ENCODE measurements around the gene CLHC1.

Gene CLHC1

DNA sequence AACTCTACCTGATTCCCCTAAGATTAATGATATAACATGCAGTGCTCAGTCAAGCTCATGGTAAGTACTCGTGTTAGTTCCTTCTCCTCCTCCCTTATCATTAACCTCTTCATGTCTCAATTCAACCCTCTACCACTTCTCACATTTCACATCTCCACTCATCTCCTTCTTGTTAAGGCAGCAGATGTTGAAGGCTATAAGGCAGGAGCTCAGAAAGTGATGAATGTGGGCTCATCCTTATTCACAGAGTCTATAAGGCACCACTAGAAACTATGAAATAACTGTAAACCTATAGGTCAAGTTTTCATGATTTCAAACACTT, 56.0 kb downstream of the CLHC1 start:
- H3K9me2 ChIP-seq (replicated peaks; ENCODE audit: insufficient read depth, low read length): no peaks in the 10 kb centered on the region
- no peaks in the 10 kb centered on the region for H3K79me2 ChIP-seq (ENCODE audit: low read length)
- no peak overlapping the region for H3K4me3 ChIP-seq (ENCODE audit: low read length)
- H2AFZ ChIP-seq (ENCODE audit: low read length): no peak overlapping the region
- no peak overlapping the region for H3K4me2 ChIP-seq (ENCODE audit: low read depth, low read length)
- TF ChIP-seq, protein P1, sequence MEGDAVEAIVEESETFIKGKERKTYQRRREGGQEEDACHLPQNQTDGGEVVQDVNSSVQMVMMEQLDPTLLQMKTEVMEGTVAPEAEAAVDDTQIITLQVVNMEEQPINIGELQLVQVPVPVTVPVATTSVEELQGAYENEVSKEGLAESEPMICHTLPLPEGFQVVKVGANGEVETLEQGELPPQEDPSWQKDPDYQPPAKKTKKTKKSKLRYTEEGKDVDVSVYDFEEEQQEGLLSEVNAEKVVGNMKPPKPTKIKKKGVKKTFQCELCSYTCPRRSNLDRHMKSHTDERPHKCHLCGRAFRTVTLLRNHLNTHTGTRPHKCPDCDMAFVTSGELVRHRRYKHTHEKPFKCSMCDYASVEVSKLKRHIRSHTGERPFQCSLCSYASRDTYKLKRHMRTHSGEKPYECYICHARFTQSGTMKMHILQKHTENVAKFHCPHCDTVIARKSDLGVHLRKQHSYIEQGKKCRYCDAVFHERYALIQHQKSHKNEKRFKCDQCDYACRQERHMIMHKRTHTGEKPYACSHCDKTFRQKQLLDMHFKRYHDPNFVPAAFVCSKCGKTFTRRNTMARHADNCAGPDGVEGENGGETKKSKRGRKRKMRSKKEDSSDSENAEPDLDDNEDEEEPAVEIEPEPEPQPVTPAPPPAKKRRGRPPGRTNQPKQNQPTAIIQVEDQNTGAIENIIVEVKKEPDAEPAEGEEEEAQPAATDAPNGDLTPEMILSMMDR (IDR thresholded peaks at IDR 0.05; ENCODE audit: low read length): no peak
- TF ChIP-seq EZH2 (optimal IDR thresholded peaks at IDR 0.05; ENCODE audit: low read depth, low read length) (no peak), EZH2phosphoT487 (IDR thresholded peaks at IDR 0.05; ENCODE audit: low read length) (no peak)
- no peaks in the 10 kb centered on the region for H3K4me1 ChIP-seq (ENCODE audit: low read length)
- no peaks in the 10 kb centered on the region for H3F3A ChIP-seq (ENCODE audit: insufficient read depth, low read length)
- H3K9ac ChIP-seq (ENCODE audit: low read length): no peak overlapping the region
- no peak for DNase-seq
- H4K20me1 ChIP-seq (ENCODE audit: insufficient read depth, low read length): no peaks in the 10 kb centered on the region
- H3K27ac ChIP-seq (ENCODE audit: low read length): no peak overlapping the region
- no peaks in the 10 kb centered on the region for H3K27me3 ChIP-seq (replicated peaks; ENCODE audit: insufficient read depth, low read length)
- H3K36me3 ChIP-seq (replicated peaks; ENCODE audit: insufficient read depth, low read length): no peaks in the 10 kb centered on the region; the same call in 1 of the 2 replicates
- H3K9me3 ChIP-seq (replicated peaks; ENCODE audit: insufficient read depth, low read length): no peaks in the 10 kb centered on the region

DNA sequence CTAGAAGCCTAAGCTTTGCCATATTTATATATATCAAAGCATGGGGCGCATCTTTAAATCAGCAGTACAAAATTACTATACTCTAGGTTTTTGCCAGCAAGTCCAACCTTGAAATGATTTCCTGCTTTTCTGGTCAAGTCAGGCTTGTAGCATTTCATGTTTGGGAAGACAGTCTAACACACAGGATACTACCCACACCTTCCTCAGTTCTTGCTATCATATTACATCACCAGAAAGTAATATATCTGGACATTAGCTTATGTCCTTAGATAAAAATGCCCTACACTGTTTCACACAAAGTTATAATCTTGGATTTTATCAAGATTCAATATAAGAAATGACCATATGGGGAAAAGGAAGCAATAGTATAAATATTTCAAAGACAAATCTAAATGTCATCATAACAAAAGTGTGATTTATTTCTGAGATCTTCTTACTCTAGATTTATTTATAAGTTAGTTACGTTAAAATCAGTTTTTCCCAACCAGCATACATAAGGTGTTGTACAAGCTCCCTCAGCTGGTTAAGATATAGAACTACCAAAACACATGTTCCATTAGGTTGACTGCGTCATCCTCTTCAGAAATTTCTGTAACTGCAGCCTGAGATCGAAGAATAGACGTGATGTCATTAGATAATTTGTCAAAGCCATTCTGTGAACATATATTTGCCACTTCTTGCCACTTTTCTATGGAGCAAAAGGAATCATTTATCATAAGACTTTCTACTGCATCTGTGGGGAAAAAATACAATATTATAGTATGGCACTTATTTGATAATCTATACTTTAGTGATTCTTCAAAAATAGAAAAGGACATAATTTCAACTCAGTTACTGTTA, 56.6 kb downstream of the CLHC1 start:
- peak; percentile 37 for DNase-seq
- Histone ChIP-seq H4K20me1 (ENCODE audit: insufficient read depth, low read length) (no peaks in the 10 kb centered on the region), H3K79me2 (ENCODE audit: low read length) (no peaks in the 10 kb centered on the region), H3K4me1 (ENCODE audit: low read length) (no peaks in the 10 kb centered on the region), H3K36me3 (replicated peaks; ENCODE audit: insufficient read depth, low read length) (no peaks in the 10 kb centered on the region; the same call in 1 of the 2 replicates), H3K9me2 (replicated peaks; ENCODE audit: insufficient read depth, low read length) (no peaks in the 10 kb centered on the region), H3K27ac (ENCODE audit: low read length) (no peak overlapping the region), H3K9ac (ENCODE audit: low read length) (no peak overlapping the region), H3K4me2 (ENCODE audit: low read depth, low read length) (no peak overlapping the region), H3K4me3 (ENCODE audit: low read length) (no peak overlapping the region), H3F3A (ENCODE audit: insufficient read depth, low read length) (no peaks in the 10 kb centered on the region), H3K9me3 (replicated peaks; ENCODE audit: insufficient read depth, low read length) (no peaks in the 10 kb centered on the region), H3K27me3 (replicated peaks; ENCODE audit: insufficient read depth, low read length) (no peaks in the 10 kb centered on the region), H2AFZ (ENCODE audit: low read length) (no peak overlapping the region)
- TF ChIP-seq, protein P1 (IDR thresholded peaks at IDR 0.05; ENCODE audit: low read length): peak; percentile 54
- no peak for TF ChIP-seq EZH2 (optimal IDR thresholded peaks at IDR 0.05; ENCODE audit: low read depth, low read length)

DNA sequence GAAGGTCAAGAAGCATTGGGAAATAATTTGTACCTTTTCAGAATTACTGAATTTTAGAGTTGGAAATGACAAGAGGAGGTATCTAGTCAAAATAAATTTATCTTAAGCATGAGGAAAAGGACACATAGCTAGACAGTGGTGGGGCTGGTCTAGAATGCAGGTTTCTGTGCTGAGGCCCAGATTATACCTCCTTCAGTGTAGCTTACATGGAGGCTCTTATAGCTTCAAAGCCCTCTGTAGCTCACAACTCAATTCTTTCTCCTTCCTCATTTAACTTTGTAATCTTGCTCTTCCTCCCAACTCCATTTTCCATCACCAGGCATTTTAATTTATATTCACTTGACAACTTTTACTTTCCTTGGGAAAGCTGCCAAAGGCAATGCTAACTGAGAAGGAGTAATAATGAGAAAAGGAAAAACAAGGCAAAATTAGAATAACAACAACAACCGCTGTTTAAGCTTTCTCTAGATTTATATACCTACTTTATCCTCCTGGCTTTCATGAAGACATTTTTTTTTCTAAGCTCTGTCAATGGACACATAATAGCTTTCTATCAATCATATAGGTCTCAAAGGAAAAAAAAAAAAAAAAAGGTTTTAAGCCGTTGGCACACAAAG, 58.5 kb downstream of the CLHC1 start:
- H3K79me2 ChIP-seq (ENCODE audit: low read length): no peaks in the 10 kb centered on the region
- H3K4me2 ChIP-seq (ENCODE audit: low read depth, low read length): no peak overlapping the region
- H3K27ac ChIP-seq (ENCODE audit: low read length): no peak overlapping the region
- H3K9me3 ChIP-seq (replicated peaks; ENCODE audit: insufficient read depth, low read length): no peaks in the 10 kb centered on the region
- no peaks in the 10 kb centered on the region for H3K27me3 ChIP-seq (replicated peaks; ENCODE audit: insufficient read depth, low read length)
- no peaks in the 10 kb centered on the region for H4K20me1 ChIP-seq (ENCODE audit: insufficient read depth, low read length)
- no peak overlapping the region for H3K4me3 ChIP-seq (ENCODE audit: low read length)
- H3K4me1 ChIP-seq (ENCODE audit: low read length): peaks cover 10% of the 10 kb centered on the region
- no peak overlapping the region for H2AFZ ChIP-seq (ENCODE audit: low read length)
- no peaks in the 10 kb centered on the region; the same call in 1 of the 2 replicates for H3K36me3 ChIP-seq (replicated peaks; ENCODE audit: insufficient read depth, low read length)
- no peak for DNase-seq
- H3K9ac ChIP-seq (ENCODE audit: low read length): no peak overlapping the region
- TF ChIP-seq EZH2phosphoT487 (IDR thresholded peaks at IDR 0.05; ENCODE audit: low read length) (no peak), EZH2 (optimal IDR thresholded peaks at IDR 0.05; ENCODE audit: low read depth, low read length) (no peak)
- TF ChIP-seq, protein P1 (IDR thresholded peaks at IDR 0.05; ENCODE audit: low read length): no peak
- H3K9me2 ChIP-seq (replicated peaks; ENCODE audit: insufficient read depth, low read length): no peaks in the 10 kb centered on the region
- no peaks in the 10 kb centered on the region for H3F3A ChIP-seq (ENCODE audit: insufficient read depth, low read length)
